Right atrium auricular region (tissue), 2 donors: Measurements from ENCODE around the gene KCTD19. TPM values are rescaled to one million over a fixed set of nuclear protein-coding genes. Genes with fewer than 3 reads are reported as not detected.
A peak's percentile ranks its signal among the peaks of the same experiment; 100 is the strongest.

Experiments
- DNase-seq: peaks from one replicate; pipeline ENCODE4 v3.0.0-alpha.2; 2019; ENCODE audit warnings: low spot score
- H3K27ac ChIP-seq, 2 donors: fragments of 200-600 bp; sonication (generic); 1 replicate in 1 of 2; 2 replicates in 1 of 2; pipeline ENCODE4 v1.5.1; 2016 to 2019
- H3K27me3 ChIP-seq, 2 donors: fragments of 200-600 bp; sonication (generic); one replicate each; pipeline versions ENCODE4 v1.5.1 to v1.6.0; 2017 to 2019
- H3K36me3 ChIP-seq: fragments of 200-600 bp; sonication (generic); one replicate; pipeline ENCODE4 v1.5.1; 2016
- H3K4me1 ChIP-seq, 2 donors: fragments of 200-600 bp; sonication (generic); one replicate each; pipeline versions ENCODE4 v1.5.1 to v1.6.0; 2017 to 2019
- H3K4me3 ChIP-seq, 2 donors: fragments of 200-600 bp; sonication (generic); 1 replicate in 1 of 2; 2 replicates in 1 of 2; pipeline ENCODE4 v1.5.1; 2017 to 2019; ENCODE audit warnings: mild to moderate bottlenecking in 1 of 2, moderate library complexity in 1 of 2
- H3K9me3 ChIP-seq, 2 donors: fragments of 200-600 bp; sonication (generic); one replicate each; pipeline ENCODE4 v1.5.1; 2019
- total RNA-seq, 2 donors: library from RNA; depleted of rRNA; stranded (reverse); fragments of >200 nt; gene quantifications; one replicate each; pipeline ENCODE4 v1.1.0, GENCODE V29; 2016
- TF ChIP-seq, protein P1 (sequence below), 2 donors: fragments of 200-600 bp; sonication (generic); IDR thresholded peaks; one replicate each; pipeline ENCODE4 v1.5.1; 2019; ENCODE audit warnings: antibody characterized with exemption in 2 of 2

The KCTD19 gene
- total RNA-seq, 2 donors from 2014 or later: 0.08 TPM; not detected in 1

DNA sequence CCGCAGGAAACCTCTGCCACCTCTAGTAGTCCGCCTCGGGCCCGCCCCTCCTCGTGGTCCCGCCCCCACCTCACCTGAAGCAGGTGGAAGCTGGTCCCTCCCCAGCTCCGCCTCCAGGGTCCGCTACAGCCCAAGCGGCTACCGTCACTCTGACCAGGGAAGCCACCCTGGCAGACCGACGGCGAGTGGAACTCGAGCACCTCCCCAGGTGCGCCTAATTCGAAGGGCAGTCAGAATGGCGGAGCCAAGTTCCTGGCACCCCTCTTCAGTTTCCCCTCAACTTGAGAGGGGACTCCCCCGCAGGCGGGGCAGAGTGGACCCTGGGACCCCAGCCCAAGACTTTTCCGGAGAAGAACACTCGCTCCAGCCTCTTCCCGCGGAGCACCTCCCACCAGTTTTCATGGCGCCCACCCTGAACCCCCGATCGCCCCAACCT lies 79.8 kb downstream of the KCTD19 start:
- DNase-seq: no peak
- TF ChIP-seq, protein P1, sequence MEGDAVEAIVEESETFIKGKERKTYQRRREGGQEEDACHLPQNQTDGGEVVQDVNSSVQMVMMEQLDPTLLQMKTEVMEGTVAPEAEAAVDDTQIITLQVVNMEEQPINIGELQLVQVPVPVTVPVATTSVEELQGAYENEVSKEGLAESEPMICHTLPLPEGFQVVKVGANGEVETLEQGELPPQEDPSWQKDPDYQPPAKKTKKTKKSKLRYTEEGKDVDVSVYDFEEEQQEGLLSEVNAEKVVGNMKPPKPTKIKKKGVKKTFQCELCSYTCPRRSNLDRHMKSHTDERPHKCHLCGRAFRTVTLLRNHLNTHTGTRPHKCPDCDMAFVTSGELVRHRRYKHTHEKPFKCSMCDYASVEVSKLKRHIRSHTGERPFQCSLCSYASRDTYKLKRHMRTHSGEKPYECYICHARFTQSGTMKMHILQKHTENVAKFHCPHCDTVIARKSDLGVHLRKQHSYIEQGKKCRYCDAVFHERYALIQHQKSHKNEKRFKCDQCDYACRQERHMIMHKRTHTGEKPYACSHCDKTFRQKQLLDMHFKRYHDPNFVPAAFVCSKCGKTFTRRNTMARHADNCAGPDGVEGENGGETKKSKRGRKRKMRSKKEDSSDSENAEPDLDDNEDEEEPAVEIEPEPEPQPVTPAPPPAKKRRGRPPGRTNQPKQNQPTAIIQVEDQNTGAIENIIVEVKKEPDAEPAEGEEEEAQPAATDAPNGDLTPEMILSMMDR (IDR thresholded peaks at IDR 0.05): no peak

DNA sequence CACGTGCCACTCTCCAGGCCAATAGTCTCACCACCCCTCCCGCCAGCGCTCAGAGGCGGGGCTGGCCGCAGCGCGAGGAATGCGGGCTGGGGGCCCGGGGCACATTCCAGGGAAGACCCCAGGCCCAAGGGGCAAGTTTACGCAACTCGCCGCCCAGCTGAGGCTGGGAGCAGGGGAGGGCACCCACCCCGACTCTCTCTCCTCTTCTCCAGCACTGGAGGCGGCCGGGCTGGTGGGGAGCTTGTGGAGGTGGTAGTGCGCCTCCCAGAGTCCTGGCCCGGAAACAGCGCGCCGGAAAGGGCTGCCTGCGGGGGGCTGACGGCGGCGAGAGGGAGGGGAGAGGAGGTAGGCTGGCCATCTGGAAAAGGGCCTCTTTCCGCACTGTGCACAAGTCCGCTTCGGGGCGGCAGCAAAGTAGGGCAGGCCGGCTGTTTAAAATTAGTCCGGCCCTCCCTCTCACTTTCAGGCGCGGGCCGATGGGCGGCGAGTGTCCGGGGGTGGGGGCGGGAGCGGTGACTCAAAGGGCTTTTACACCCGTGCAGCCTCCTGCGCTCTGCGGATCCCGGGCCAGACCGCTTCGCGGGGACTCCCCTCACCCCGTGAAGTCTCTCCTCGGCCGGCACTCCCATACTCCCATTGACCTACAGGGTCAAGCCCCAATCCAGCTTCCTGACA lies 80.3 kb downstream of the KCTD19 start:
- no peaks in the 10 kb centered on the region for H3K27me3 ChIP-seq
- H3K27ac ChIP-seq: peak overlapping the region; percentile 94 to 95
- DNase-seq: peak; percentile 78

More for the DNA sequence above, 79.8 kb downstream of the KCTD19 start:
- H3K27ac ChIP-seq: peak overlapping the region; percentile 94 to 95
- peak overlapping the region; percentile 83 to 94 for H3K4me3 ChIP-seq
- peaks cover 0 to 68% of the 10 kb centered on the region in 2 donors for H3K4me1 ChIP-seq
- no peaks in the 10 kb centered on the region for H3K27me3 ChIP-seq
- H3K9me3 ChIP-seq: no peaks in the 10 kb centered on the region
- H3K36me3 ChIP-seq: no peaks in the 10 kb centered on the region

DNA sequence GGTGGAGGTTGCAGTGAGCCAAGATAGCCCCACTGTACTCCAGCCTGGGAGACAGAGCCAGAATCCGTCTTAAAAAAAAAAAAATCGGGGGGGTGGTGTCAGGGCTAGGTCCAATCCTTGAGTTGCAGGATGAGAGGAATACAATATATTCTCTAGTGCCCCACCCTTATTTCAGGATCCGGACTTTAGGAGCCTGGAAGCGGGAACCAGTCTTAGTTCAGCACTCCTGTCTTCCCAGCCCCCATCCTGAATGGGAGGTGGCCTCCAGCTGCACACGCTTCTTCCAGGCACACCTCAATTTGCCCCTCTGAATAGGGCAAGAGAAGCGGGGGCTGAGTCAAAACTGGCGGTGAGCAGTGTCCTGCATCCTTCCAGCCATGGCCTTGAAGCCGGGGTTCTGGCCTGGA lies 80.9 kb downstream of the KCTD19 start:
- Histone ChIP-seq H3K27ac (peak overlapping the region; percentile 94 to 95), H3K4me3 (peak overlapping the region; percentile 83 to 94), H3K27me3 (no peaks in the 10 kb centered on the region), H3K4me1 (peaks cover 0 to 79% of the 10 kb centered on the region in 2 donors), H3K36me3 (no peaks in the 10 kb centered on the region), H3K9me3 (no peaks in the 10 kb centered on the region)
- TF ChIP-seq, protein P1 (IDR thresholded peaks at IDR 0.05): no peak
- no peak for DNase-seq

More for the DNA sequence above, 80.3 kb downstream of the KCTD19 start:
- H3K9me3 ChIP-seq: no peaks in the 10 kb centered on the region
- TF ChIP-seq, protein P1 (IDR thresholded peaks at IDR 0.05): peak; percentile 35 to 53
- H3K36me3 ChIP-seq: no peaks in the 10 kb centered on the region
- peak overlapping the region; percentile 83 to 94 for H3K4me3 ChIP-seq
- peaks cover 0 to 74% of the 10 kb centered on the region in 2 donors for H3K4me1 ChIP-seq

DNA sequence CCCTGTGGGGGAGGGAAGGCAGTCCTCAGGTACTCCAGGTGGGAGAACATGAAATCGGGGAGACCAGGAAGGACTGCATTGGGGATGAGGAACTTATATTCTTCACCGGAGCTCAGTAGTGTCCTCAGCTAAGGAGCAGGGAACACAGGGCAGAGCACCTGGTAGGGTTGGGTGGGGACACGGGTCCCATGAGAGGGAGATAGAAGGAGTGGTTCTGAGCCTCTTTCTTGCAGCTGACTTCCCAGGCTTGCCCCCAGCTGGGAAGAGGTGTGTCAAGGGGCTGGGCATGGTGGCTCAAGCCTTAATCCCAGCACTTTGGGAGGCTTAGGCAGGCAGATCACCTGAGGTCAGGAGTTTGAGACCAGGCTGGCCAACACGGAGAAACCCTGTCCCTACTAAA lies 81.4 kb downstream of the KCTD19 start:
- DNase-seq: no peak
- no peaks in the 10 kb centered on the region for H3K9me3 ChIP-seq
- H3K4me3 ChIP-seq: peak overlapping the region; percentile 83 to 94
- peak overlapping the region; percentile 94 to 95 for H3K27ac ChIP-seq
- peaks cover 0 to 84% of the 10 kb centered on the region in 2 donors for H3K4me1 ChIP-seq
- no peaks in the 10 kb centered on the region for H3K27me3 ChIP-seq
- TF ChIP-seq, protein P1 (IDR thresholded peaks at IDR 0.05): no peak
- H3K36me3 ChIP-seq: no peaks in the 10 kb centered on the region

DNA sequence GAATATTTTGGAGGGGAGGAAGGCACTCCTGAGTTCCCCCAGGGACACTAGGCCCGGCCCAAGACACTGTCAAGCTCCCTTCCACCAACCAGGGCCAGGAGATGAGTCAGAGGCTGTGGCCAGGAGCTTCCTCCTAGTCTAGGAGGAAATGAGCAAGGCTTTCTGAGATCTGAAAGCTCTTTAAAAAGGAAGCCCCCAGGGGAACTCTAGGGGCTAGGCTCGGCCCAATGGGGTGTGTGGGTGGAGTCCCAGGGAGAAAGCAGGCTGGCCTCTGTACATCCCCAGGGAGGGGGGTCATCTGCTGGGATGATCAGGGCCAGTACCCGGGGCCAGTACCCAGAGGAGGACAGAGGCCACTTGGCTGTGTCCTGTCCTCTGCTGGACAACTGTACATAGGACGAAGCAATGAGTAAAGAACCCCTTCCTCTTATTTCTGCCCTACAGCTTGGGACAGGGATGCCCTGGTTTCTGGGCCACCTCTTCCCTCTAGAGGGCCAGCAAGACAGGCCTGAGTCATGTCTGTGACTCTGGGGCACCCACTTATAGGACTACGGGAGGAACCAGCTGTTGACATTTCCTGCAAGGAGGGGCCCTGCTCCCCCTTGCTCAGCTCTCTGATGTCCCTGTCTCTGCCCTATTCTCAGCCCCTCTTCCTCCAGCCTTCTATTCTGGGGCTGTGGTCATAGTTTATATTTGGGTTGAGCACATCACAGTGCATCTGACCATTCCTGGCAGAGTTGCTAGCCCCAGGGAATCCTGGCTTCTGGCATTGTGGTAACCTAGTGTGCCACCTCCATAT lies 82.0 kb downstream of the KCTD19 start:
- Histone ChIP-seq H3K36me3 (peaks cover 3% of the 10 kb centered on the region), H3K9me3 (no peaks in the 10 kb centered on the region), H3K27ac (peak overlapping the region; percentile 94 to 95), H3K27me3 (no peaks in the 10 kb centered on the region), H3K4me3 (peak overlapping the region in 1 of 2 donors; percentile 10), H3K4me1 (peaks cover 0 to 84% of the 10 kb centered on the region in 2 donors)
- TF ChIP-seq, protein P1 (IDR thresholded peaks at IDR 0.05): no peak
- peak; percentile 84 for DNase-seq
